GM18519 (cell line): Measurements from ENCODE around the gene EXOC1.
"Not testable (repeated sequence)": the region's sequence is repeated elsewhere in the genome, so short reads cannot be mapped to it uniquely, and the experiment has no call there.

Source experiments
- ATAC-seq: cut with Tn5 transposase; IDR thresholded peaks from one replicate; pipeline ENCODE4 v1.9.1; 2021; ENCODE audit warnings: mild to moderate bottlenecking, moderate library complexity; ENCODE audit not compliant: unreplicated experiment, low FRiP score

EXOC1 gene

GRCh38 chr4:55902677-55903076, 49.2 kb downstream of the EXOC1 start:
- ATAC-seq: no peak

DNA sequence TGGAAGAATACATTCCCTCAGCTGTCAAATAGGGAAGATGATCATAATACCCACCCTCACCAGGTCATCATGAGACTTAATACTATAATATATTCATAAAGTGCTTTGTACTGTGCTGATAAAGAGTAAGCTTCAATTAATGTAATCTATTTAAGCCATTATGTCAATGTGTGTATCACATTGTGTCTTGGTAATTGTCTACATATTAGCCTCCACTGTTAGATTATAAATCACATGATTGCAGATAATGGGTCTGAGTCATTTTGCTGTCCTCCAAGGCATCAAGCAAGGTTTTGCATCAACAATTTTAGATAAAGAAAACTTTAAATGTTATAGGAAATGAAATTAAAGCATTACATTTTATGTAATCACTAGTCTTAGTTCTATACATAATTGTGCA, 50.1 kb downstream of the EXOC1 start:
- ATAC-seq: no peak

DNA sequence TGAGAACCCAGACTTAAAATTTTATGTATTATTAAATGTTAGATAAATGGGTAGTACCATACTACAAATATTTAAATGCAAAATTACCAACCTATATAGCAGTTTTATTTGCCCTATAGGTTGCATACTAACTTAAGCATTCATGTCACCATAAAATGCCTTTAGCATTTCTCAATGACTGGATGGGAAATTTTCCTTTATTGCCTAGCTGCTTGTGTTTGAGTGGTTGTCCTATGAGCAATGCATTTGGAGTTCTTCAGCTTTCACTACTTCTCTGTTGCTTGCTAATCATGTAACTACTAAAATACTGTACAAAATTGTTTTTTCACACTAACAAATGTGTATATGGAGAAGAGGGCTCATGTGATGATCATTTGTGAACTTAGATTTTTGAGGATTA, 51.1 kb downstream of the EXOC1 start:
- ATAC-seq: no peak

GRCh38 chr4:55906323-55906722, 52.9 kb downstream of the EXOC1 start:
- no peak for ATAC-seq

GRCh38 chr4:55906989-55907388, 53.5 kb downstream of the EXOC1 start:
- no peak for ATAC-seq

DNA sequence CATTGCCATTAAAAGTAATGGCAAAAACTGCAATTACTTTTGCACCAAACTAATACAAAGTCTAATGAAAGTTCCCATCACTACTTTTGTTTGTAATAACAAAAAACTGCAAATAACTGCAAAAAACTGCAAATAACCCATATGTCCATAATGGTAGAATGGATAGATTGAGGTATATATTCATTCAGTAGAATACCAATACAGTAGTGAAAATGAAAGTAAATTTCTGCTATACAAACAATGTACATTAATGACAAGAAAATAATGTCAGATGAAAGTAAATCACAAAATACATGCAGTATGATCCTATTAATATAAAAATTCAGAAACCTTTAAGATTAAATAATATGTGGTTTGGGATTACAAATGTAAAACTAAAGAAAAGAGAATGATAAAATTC, 54.0 kb downstream of the EXOC1 start:
- no peak for ATAC-seq

DNA sequence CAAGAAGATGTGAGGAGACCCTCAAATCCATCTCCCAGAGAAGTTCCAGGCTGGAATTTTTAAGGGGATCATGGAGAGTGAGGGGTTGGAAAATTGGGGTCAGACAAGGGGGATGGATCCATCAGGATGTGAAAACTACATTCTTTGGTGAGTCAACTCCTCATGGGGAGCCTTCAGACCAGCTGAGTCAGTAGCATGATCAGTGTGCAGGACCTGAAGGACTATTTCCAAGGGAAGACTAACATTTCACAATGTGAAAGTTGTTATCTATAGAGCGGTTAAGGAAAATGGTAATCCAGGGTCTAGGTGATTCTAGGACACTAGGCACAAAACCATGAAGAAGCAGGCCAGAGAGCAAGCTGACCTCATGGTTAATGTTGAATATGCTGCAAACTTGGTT, 56.7 kb downstream of the EXOC1 start:
- ATAC-seq: no peak

GRCh38 chr4:55912249-55912648, 58.8 kb downstream of the EXOC1 start:
- ATAC-seq: no peak

GRCh38 chr4:55920571-55920970, 67.1 kb downstream of the EXOC1 start:
- ATAC-seq: no peak

GRCh38 chr4:55921093-55921492, 67.6 kb downstream of the EXOC1 start:
- no peak for ATAC-seq

DNA sequence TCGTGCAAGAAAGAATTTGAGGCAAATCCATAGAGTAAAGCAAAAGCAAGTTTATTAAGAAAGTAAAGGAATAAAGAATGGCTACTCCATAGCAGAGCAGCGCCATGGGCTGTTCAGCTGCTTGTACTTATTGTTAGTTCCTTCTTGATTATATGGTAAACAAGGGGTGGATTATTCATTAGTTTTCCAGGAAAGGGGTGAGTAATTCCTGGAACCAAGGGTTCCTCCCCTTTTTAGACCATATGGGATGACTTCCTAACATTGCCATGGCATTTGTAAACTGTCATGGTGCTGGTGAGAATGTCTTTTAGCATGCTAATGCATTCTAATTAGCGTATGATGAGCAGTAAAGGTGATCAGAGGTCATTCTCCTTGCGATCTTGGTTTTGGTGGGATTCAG, 71.8 kb downstream of the EXOC1 start:
- no peak for ATAC-seq

GRCh38 chr4:55926610-55927009, 73.2 kb downstream of the EXOC1 start:
- ATAC-seq: no peak

DNA sequence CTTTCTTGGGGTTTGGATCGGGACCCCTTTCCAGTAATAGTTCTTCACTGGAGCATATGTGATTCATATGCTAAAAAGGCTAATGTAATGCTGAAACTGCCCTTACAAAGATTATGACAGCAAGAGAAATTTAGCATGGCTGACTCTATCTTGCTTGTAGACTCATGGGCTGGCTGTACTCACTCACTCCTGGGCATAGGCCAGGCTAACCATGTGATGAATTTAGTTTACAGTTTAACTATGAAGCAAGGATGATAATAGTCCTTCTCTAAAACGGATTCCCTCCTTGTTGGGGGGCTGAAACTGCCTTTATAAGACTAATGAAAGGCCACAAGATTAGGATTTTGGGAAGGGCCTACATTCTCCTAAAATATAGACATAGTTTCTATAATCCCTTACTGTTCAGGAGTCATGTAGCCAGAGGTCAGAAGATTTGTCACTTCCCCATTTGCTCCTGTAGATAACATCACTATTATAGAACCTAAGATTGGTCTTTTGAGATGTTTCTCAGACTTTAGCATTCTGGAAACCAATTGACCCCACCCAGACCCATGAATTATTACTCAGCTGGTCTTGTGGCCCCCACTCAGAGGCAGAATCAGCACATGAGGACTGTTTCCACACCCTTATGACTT, 74.5 kb downstream of the EXOC1 start:
- ATAC-seq: no peak

GRCh38 chr4:55928846-55929245, 75.4 kb downstream of the EXOC1 start:
- ATAC-seq: no peak

GRCh38 chr4:55931043-55931442, 77.6 kb downstream of the EXOC1 start:
- ATAC-seq: no peak

DNA sequence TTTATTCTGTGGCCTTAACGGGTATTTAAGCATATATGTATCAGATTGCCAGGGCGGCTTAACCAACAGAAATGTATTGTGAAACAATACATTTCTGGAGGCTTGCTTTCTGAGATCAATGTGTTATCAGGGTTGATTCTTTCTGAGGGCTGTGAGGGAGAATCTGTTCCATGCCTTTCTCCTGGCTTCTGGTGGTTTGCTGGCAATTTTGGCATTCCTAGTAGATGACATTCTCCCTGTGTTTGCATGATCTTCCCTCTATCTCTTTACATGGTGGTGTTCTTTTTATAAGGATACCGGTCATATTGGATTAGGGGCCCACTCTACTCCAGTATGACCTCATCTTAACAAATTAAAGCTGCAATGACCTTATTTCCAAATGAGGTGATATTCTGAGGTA, 78.4 kb downstream of the EXOC1 start:
- no peak for ATAC-seq

GRCh38 chr4:55932511-55932910, 79.1 kb downstream of the EXOC1 start:
- no peak for ATAC-seq

- ATAC-seq: no peak
These were observed 80.2 kb downstream of the EXOC1 start for GRCh38 chr4:55933611-55934010.

- not testable (repeated sequence) for ATAC-seq
These were observed 82.5 kb downstream of the EXOC1 start for GRCh38 chr4:55935907-55936306.

GRCh38 chr4:55938481-55938880, 85.0 kb downstream of the EXOC1 start:
- ATAC-seq: no peak

- no peak for ATAC-seq
These were observed 86.0 kb downstream of the EXOC1 start for GRCh38 chr4:55939421-55939820.

DNA sequence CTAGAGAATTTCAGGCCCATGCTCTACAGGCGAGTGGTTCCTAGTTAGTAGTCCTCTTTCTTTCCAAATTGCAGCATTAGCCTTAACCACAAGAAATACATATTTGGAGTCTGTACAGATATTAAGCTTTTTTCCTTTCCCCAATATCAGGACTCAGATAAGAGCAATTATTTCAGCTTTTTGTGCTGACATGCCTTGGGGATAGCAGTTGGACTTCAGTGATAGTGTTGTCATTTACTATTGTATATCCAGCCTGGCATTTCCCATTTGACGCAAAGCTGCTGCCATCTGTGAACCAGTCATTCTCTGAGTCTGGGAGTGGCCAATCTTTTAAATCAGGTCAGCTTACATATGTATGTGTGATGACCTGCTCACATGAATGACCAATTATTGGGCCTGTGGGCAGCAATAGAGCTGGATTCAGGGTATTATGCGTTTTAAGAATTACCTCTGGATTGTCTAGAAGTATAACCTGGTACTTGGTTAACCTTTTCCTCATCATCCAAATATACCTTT, 88.5 kb downstream of the EXOC1 start:
- ATAC-seq: no peak
